Central memory CD8-positive, alpha-beta T cell (primary cell): ENCODE results near the gene SMURF1.
A peak's percentile ranks its signal among the peaks of the same experiment; 100 is the strongest.

Source experiments
- ATAC-seq: fragments of 150-1000 bp; cut with Tn5 transposase; replicated peaks from 2 replicates; pipeline ENCODE4 v1.10.0; 2022; ENCODE audit warnings: mild to moderate bottlenecking, moderate FRiP score, moderate number of reproducible peaks; ENCODE audit not compliant: poor library complexity, severe bottlenecking; ENCODE audit errors: extremely low read depth
- DNase-seq, 2 donors: peaks; one replicate each; pipeline ENCODE4 v3.0.0; 2021; ENCODE audit warnings: low spot score in 2 of 2
- H3K27ac Mint-ChIP-seq: one replicate; pipeline ENCODE4 v1.8.0; 2022; ENCODE audit warnings: low read depth, mild to moderate bottlenecking, moderate library complexity, mixed read lengths
- H3K27me3 Mint-ChIP-seq: one replicate; pipeline ENCODE4 v1.8.0; 2022; ENCODE audit warnings: mixed read lengths
- H3K36me3 Mint-ChIP-seq: one replicate; pipeline ENCODE4 v1.8.0; 2022; ENCODE audit warnings: mild to moderate bottlenecking, moderate library complexity, mixed read lengths; ENCODE audit not compliant: insufficient read depth
- H3K4me1 Mint-ChIP-seq: one replicate; pipeline ENCODE4 v1.8.0; 2022; ENCODE audit warnings: mixed read lengths
- H3K4me3 Mint-ChIP-seq: one replicate; pipeline ENCODE4 v1.8.0; 2022; ENCODE audit warnings: mild to moderate bottlenecking, moderate library complexity, mixed read lengths
- H3K9me3 Mint-ChIP-seq: one replicate; pipeline ENCODE4 v1.8.0; 2022; ENCODE audit warnings: mixed read lengths

The SMURF1 gene

GRCh38 chr7:99016196-99016595, 127.7 kb downstream of the SMURF1 start:
- no peak for DNase-seq
- peaks cover 42% of the 10 kb centered on the region for H3K36me3 Mint-ChIP-seq
- H3K9me3 Mint-ChIP-seq, result no peaks in the 10 kb centered on the region
- peaks cover 4% of the 10 kb centered on the region for H3K4me1 Mint-ChIP-seq
- no peak overlapping the region for H3K4me3 Mint-ChIP-seq
- H3K27ac Mint-ChIP-seq, result no peak overlapping the region
- no peaks in the 10 kb centered on the region for H3K27me3 Mint-ChIP-seq
- ATAC-seq, result no peak

GRCh38 chr7:99014113-99014985, 129.6 kb downstream of the SMURF1 start:
- Mint-ChIP-seq H3K27ac (no peak overlapping the region), H3K36me3 (peaks cover 55% of the 10 kb centered on the region), H3K27me3 (no peaks in the 10 kb centered on the region), H3K4me3 (no peak overlapping the region), H3K4me1 (peaks cover 4% of the 10 kb centered on the region), H3K9me3 (no peaks in the 10 kb centered on the region)
- DNase-seq (no peak), ATAC-seq (no peak)

DNA sequence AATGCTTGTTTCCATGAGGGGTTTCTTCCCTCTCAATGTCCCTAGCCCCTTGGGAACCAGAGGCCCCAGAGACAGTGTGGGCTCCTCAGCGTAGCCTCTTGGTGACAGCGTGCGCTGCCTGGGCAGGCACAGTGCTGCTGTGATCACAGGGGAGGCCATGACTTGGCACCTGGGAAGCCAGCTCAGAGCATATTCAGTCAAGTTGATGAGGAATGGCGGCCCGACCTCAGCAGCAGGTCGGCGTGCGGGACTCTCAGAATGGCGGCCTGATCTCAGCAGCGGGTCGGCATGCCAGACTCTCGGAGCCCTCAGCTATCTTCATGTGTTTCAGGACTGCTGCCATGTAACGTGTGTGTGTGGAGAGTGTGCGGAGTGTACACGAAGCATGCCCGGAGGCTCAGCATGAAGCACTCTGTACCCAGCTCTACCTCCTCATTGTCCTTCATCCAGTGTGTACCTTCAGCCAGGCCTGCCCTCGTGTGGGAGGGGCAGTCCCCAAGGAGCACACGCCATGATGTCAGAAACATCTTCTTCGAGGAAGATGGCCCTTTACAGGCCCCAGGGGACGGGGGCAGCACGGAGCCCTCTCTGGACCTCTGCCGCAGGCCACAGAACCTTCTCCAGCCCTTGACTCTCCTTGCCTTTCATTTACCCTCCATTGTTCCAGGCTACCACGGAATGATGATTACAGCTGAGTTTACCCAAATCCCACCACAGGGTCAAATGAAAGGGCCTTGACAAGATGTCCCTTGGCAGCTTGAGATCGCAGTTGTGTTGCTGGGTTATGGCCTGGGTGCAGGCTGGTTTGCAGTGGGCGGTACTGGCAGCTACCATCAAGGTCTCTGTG, 130.4 kb downstream of the SMURF1 start:
- H3K4me3 Mint-ChIP-seq, result no peak overlapping the region
- no peaks in the 10 kb centered on the region for H3K27me3 Mint-ChIP-seq
- H3K36me3 Mint-ChIP-seq, result peaks cover 60% of the 10 kb centered on the region

GRCh38 chr7:99012722-99013121, 131.2 kb downstream of the SMURF1 start:
- DNase-seq, result no peak
- no peaks in the 10 kb centered on the region for H3K27me3 Mint-ChIP-seq
- no peak overlapping the region for H3K4me3 Mint-ChIP-seq
- ATAC-seq, result no peak
- peaks cover 4% of the 10 kb centered on the region for H3K4me1 Mint-ChIP-seq
- peaks cover 60% of the 10 kb centered on the region for H3K36me3 Mint-ChIP-seq
- H3K27ac Mint-ChIP-seq, result no peak overlapping the region
- no peaks in the 10 kb centered on the region for H3K9me3 Mint-ChIP-seq

More for the DNA sequence above, 130.4 kb downstream of the SMURF1 start:
- Mint-ChIP-seq H3K27ac (no peak overlapping the region), H3K9me3 (no peaks in the 10 kb centered on the region), H3K4me1 (peaks cover 4% of the 10 kb centered on the region)
- no peak for ATAC-seq
- no peak for DNase-seq

GRCh38 chr7:99011706-99012404, 132.1 kb downstream of the SMURF1 start:
- ATAC-seq, result no peak
- peaks cover 64% of the 10 kb centered on the region for H3K36me3 Mint-ChIP-seq

DNA sequence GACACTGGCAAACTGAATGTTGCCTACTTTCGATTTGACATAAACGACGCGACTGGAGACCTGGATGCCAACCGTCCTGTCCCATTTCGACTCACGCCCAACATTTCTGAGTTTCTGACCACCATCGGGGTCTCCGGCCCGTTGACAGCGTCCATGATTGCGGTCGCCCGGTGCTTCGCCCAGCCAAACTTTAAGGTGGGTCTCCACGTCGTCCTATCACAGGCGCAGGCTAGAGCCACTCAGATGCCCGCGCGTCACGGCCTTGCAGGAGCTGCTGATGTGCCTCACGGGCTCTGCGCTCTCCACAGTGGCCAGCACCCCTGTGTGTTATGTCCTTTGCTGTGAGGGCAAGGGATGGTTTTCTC, 132.6 kb downstream of the SMURF1 start:
- Mint-ChIP-seq H3K9me3 (no peaks in the 10 kb centered on the region), H3K27me3 (no peaks in the 10 kb centered on the region), H3K4me1 (peaks cover 4% of the 10 kb centered on the region), H3K27ac (no peak overlapping the region), H3K36me3 (peaks cover 65% of the 10 kb centered on the region), H3K4me3 (no peak overlapping the region)
- ATAC-seq (no peak), DNase-seq (no peak)

More at GRCh38 chr7:99011706-99012404, 132.1 kb downstream of the SMURF1 start:
- no peaks in the 10 kb centered on the region for H3K9me3 Mint-ChIP-seq
- no peak for DNase-seq
- no peak overlapping the region for H3K4me3 Mint-ChIP-seq
- no peak overlapping the region for H3K27ac Mint-ChIP-seq
- peaks cover 4% of the 10 kb centered on the region for H3K4me1 Mint-ChIP-seq
- H3K27me3 Mint-ChIP-seq, result no peaks in the 10 kb centered on the region

DNA sequence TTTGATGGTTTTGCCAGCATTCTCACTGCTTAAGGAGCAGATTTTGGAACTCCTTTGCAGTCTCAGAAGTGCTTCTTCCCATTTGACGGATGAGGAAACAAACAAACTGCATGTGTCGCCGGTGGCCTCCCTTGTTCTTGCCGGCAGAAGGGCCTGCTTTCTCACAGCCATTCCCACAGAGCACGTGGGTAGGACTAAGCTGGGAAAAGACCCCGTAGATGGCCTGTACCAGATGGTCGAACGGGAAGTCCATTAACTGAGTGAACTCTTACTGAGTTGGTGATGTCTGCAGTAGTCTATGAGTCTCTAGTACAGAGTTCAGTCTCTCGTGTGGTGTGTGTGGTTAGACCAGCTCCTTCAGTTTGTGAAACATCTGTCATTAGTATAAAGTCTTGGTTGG, 133.6 kb downstream of the SMURF1 start:
- Mint-ChIP-seq H3K27ac (no peak overlapping the region), H3K9me3 (no peaks in the 10 kb centered on the region), H3K4me1 (peaks cover 4% of the 10 kb centered on the region), H3K36me3 (peaks cover 68% of the 10 kb centered on the region), H3K4me3 (no peak overlapping the region), H3K27me3 (no peaks in the 10 kb centered on the region)
- DNase-seq (no peak), ATAC-seq (no peak)

- Mint-ChIP-seq H3K4me3 (no peak overlapping the region), H3K36me3 (peaks cover 70% of the 10 kb centered on the region), H3K4me1 (no peaks in the 10 kb centered on the region), H3K27ac (no peak overlapping the region), H3K27me3 (no peaks in the 10 kb centered on the region), H3K9me3 (no peaks in the 10 kb centered on the region)
- DNase-seq (peak in 1 of 2 donors; percentile 6), ATAC-seq (no peak)
Observed at GRCh38 chr7:99008921-99009530, 134.9 kb downstream of the SMURF1 start.

DNA sequence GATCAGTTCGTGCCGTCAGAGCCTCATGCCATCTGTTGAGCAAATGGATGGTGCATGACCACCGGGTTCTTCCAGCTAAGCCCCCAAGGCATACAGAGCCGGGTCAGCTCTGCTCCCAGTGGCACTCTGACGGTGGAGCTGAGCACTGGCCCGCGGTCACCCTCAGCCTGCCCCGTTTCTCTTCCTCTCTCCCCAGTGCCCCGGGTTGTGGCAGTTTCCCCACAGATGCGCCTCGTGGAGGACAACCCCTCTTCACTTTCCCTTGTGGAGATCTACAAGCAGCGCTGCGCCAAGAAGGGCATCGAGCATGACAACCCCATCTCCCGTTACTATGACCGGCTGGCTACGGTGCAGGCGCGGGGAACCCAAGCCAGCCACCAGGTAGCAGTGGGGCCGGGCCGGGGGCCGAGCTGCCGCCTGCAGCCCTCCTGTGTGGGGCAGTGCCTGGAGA, 135.7 kb downstream of the SMURF1 start:
- ATAC-seq (no peak), DNase-seq (peak in 1 of 2 donors; percentile 10)
- Mint-ChIP-seq H3K9me3 (no peaks in the 10 kb centered on the region), H3K36me3 (peaks cover 67% of the 10 kb centered on the region), H3K4me3 (no peak overlapping the region), H3K27ac (no peak overlapping the region), H3K4me1 (no peaks in the 10 kb centered on the region), H3K27me3 (no peaks in the 10 kb centered on the region)

DNA sequence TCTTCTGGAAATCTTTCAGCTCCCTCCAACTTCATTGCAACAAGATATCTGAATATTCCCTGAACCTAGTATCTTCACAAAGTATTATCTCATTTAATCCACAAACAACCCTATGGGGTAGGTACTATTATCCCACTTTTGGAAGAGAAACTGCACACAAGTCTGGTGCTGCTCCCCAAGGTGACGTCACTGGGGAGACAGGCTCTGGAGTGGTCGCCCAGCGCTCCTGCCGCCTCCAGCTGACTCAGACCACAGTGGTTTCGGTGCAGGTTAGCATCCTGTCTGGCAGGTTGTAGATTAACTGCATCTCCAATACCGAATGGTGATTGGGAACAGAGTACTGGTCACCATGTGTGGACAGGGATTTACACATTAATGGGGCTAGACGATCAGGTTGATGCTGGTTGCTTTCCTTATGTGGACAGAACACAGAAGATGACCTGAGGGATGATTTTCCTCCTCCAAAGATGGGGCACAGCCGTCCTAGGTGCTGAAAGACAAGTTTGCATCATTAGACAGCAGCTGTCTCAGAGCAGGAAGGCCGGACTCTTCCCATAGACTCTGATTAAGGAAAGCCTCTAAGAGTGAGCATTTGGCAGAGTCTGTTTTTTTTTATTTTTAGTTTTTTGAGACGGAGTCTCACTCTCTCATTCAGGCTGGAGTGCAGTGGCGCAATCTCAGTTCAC, 137.0 kb downstream of the SMURF1 start:
- H3K4me1 Mint-ChIP-seq, result no peaks in the 10 kb centered on the region
- peaks cover 64% of the 10 kb centered on the region for H3K36me3 Mint-ChIP-seq
- H3K9me3 Mint-ChIP-seq, result no peaks in the 10 kb centered on the region
- H3K27me3 Mint-ChIP-seq, result no peaks in the 10 kb centered on the region
- H3K27ac Mint-ChIP-seq, result no peak overlapping the region
- DNase-seq, result peak in 1 of 2 donors; percentile 11
- no peak for ATAC-seq
- H3K4me3 Mint-ChIP-seq, result no peak overlapping the region

DNA sequence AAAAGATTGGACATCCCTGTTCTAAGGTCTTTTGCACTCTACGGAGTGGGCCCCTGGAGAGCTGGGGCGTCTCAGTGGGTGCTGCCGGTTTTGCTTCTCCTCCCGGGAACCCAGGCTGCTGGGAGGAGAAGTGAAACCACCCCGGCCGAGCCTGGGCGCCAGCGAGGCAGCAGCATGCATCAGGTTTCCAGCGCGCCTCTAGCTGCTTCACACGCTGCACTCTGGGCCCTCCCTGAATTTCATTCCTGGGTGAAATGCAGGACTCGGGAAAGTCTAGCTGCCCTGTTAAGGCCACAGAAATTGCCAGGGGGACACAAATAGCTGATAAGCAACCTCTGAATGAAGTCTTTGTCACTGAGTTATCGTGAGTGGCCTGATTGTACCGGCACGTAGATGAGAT, 138.1 kb downstream of the SMURF1 start:
- Mint-ChIP-seq H3K27ac (no peak overlapping the region), H3K4me1 (no peaks in the 10 kb centered on the region), H3K4me3 (no peak overlapping the region), H3K9me3 (no peaks in the 10 kb centered on the region), H3K36me3 (peaks cover 60% of the 10 kb centered on the region), H3K27me3 (no peaks in the 10 kb centered on the region)
- no peak for ATAC-seq
- peak in 1 of 2 donors; percentile 4 for DNase-seq
